Cardiac fibroblast (primary cell): Measurements from ENCODE around the gene FRMD4A.

Experiments used
- DNase-seq, 2 donors: peaks; one replicate each; pipeline versions ENCODE4 v3.0.0 to v3.0.0-alpha.2; 2010; ENCODE audit warnings: low read depth in 2 of 2
- H3K4me3 ChIP-seq, 2 donors: replicated peaks in 1 of 2; 1 replicate in 1 of 2; 2 replicates in 1 of 2; pipeline ENCODE4 v1.5.1; 2011; ENCODE audit warnings: low read depth in 2 of 2, low read length in 2 of 2, mild to moderate bottlenecking in 2 of 2, moderate library complexity in 1 of 2
- TF ChIP-seq, protein P1 (sequence below): IDR thresholded peaks from one replicate; pipeline ENCODE4 v1.5.1; 2011; ENCODE audit warnings: low read depth, mild to moderate bottlenecking, low read length, inconsistent platforms

The FRMD4A gene

DNA sequence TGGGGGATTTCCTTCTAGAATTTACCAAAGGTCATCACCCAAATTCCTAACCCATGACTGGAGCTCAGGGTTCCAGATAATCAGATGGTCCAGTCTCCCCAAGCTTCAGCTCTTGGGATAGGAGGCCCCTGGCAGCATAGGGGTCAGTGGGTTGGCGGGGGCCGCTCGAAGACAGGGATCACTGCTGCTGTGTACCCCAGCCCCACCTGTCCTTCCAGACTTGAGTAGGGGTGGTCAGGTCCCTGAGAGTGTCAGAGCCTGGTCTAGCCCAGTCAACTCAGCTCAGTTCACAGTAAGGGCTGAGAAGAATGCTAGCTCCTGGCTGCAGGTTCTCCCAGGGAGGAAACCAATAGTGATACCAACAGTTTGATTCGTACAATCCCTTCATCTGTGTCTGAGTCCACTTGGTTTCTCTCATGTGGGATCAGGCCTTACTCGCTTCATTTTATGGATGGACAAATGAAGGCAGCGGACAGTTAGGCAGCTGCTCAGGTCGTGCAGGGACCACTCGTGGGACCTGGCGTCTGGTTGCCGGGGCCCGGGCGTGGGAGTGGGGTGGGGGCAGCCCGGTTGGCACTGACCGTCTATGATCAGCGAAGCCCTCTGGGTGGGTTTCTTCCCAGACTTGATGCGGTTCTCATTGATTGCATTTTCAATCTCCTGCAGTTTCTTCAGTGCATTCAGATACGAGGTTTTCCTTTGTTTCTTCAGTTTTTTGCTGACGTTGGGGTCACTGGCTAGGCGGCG is 665.0 kb downstream of the FRMD4A start:
- no peak overlapping the region for H3K4me3 ChIP-seq
- DNase-seq: no peak
- TF ChIP-seq, protein P1, sequence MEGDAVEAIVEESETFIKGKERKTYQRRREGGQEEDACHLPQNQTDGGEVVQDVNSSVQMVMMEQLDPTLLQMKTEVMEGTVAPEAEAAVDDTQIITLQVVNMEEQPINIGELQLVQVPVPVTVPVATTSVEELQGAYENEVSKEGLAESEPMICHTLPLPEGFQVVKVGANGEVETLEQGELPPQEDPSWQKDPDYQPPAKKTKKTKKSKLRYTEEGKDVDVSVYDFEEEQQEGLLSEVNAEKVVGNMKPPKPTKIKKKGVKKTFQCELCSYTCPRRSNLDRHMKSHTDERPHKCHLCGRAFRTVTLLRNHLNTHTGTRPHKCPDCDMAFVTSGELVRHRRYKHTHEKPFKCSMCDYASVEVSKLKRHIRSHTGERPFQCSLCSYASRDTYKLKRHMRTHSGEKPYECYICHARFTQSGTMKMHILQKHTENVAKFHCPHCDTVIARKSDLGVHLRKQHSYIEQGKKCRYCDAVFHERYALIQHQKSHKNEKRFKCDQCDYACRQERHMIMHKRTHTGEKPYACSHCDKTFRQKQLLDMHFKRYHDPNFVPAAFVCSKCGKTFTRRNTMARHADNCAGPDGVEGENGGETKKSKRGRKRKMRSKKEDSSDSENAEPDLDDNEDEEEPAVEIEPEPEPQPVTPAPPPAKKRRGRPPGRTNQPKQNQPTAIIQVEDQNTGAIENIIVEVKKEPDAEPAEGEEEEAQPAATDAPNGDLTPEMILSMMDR: no peak

DNA sequence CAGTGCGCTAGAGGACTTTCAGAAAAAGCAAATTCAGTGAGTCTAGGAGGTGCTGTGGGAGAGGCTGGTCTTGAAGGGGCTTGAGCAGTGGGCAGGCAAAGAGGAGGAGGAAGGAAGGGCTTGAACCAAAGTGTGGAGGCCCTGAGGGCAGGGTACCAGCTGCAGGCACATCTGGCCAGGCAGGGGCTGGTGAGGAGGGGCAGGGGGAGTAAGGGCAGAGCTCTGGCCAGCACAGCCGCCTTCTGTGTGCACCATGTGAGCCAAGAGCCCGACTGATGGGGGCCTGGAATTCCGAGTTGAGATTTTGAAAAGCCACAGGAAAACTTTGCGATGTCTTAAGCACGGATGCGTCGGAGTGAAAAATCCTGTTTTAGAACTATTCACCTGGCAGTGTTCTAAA is 669.5 kb downstream of the FRMD4A start:
- H3K4me3 ChIP-seq: no peak overlapping the region
- TF ChIP-seq, protein P1: no peak
- DNase-seq: no peak

DNA sequence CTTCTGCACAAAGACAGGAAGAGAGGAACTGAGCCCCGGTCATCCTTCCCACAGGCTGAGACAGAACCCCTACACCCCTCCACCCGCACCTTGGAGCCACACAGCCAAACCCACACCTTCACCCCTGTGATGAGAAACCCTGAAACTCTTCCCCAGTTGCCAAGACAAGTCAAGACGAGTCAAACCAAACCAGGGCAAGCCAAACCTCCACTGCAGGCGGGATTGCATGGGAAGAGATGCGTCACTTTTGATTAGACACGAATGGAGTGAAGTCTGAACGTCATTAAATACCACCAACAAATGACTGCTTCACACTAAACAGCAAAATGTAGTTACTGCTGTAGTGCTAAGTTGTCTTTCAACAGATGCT is 670.2 kb downstream of the FRMD4A start:
- no peak overlapping the region for H3K4me3 ChIP-seq
- no peak for DNase-seq
- TF ChIP-seq, protein P1: no peak

DNA sequence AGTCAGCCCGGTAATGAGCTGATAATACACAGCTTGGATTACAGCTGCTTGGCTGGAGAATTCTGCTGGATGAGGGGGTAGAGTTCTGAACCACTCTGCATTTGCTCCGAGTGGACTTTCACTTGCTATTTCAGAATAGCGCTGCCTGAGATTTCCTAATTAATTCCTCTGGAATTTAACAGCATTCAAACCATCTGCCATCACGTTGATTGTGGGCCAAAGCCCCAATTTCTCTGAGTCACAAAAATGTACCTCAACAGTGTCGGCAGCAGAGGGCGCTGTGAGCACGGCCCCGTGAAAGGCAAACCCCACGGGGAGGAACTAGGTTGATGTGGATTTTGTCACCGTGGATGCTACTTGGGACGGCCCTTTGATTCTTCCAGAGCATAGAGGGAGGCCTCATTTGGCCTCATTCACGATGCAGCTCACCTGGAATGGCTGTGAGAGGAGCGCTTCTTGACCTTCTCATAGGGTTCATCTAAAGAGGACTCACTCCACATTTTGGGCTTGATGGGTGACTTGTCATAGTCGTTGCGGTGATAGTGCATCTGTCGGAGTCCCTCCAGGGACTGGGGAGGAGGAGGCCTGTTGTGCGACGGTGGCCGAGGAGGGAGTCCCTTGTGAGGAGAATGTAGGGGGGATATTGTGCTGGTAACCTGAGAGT is 670.7 kb downstream of the FRMD4A start:
- TF ChIP-seq, protein P1: peak; percentile 85
- no peak overlapping the region for H3K4me3 ChIP-seq
- peak; percentile 72 to 81 for DNase-seq

DNA sequence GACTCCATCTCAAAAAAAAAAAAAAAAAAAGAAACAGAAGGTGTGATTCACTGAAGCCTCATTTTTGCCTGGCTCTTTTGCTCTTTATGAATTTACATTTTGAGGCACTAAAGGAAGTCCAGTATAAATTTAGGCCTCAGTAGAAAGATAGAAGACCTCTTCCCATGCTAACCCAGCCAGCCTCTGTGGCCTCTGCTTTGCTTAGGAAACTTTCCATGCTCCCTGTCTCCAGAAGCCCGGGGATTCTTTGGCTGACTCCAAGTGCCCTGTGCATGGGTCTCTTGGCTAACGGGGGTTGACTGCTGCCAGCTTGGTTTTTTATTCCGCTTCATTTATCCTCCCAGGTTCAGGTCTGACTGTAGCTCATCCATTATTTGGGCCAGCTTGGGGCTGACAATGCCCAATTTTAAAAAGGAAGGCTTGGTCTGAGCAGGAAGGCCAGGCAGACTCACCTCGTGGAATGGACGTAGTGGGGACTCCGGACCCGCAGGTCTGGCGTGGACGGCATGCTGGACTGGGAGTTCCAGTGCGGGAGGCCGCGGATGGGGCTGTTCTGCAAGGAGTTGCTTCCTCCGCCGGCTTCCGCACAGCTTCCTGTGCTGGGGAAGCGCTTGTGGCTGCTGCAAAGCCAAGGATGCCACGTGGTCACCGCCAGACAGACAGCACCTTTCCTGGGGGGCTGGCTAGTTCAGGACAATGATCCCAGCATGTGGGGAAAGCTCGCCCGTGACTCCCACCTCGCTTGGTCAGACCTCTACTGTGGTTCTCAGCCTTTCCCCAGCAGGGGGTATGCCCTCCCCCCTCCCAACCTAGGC is 671.6 kb downstream of the FRMD4A start:
- no peak for DNase-seq
- TF ChIP-seq, protein P1: no peak
- H3K4me3 ChIP-seq: no peak overlapping the region

DNA sequence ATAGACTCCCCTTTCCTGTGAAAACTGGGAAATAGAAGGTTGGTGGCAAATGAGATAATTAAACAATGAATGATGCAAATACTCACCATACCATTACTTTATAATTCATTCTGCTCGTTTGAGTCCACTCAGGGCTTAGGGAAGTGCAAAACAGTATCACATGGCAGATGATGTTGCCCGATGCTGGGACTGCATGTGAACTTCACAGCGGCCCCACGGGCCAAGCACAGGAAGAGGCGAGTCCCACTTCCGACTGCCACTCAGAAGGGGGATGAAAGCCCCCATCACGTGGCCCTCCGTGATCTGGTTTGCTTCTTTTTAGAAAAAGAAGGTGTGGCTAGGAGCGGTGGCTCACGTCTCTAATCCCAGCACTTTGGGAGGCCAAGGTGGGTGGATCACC is 672.5 kb downstream of the FRMD4A start:
- no peak for DNase-seq
- TF ChIP-seq, protein P1: no peak
- H3K4me3 ChIP-seq: no peak overlapping the region
